Measurements from ENCODE around the gene RRAGC.

The RRAGC gene, protein sequence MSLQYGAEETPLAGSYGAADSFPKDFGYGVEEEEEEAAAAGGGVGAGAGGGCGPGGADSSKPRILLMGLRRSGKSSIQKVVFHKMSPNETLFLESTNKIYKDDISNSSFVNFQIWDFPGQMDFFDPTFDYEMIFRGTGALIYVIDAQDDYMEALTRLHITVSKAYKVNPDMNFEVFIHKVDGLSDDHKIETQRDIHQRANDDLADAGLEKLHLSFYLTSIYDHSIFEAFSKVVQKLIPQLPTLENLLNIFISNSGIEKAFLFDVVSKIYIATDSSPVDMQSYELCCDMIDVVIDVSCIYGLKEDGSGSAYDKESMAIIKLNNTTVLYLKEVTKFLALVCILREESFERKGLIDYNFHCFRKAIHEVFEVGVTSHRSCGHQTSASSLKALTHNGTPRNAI

DNA sequence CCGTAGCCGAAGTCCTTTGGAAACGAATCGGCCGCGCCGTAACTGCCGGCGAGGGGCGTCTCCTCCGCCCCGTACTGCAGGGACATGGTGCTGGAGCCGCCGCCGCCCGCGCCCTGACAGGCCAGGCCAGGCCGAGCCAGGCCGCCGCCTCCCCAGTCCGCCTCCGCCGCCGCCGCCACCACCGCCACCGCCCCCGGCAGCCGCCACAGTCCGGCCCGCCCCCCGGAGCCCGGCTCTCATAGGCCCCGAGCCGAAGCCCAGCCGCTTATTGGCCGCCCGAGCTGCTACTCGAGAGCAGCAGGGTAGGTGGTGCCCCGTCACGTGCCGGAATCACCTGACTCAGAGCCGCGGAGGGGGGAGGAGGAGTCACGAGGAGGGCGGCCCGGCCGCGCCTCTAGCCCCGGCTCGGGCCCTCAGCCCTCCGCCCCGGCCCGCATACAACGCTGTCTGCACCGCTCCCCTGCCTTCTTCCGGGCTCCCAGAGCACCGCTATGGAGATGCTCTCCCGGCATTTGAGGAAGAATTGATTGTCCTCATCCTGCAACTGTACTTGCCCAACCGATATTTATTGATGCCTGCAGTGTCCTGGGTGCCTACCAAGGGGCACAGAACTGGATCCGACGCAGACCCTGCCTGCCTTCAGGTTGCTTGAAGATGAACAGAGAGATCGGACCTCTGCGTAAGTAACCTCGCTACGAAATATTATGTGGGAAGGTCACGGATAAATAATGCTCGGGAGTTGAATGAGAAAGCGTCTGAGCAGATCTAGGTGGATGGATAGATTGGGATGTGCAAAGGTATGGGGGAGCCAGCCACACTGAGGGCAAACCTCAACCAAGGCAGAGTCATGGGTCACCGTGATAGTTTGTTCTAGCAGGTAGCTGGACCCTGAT, at the start of gene RRAGC:
RRAGC (minus strand) TSS at position 212 of the 893 bp plus-strand sequence; CDS start at position 86, 126 bp downstream.
- peak; percentile 98 for DNase-seq

GRCh38 chr1:38908821-38909220, 49.2 kb upstream of the RRAGC start:
- DNase-seq = no peak

DNA sequence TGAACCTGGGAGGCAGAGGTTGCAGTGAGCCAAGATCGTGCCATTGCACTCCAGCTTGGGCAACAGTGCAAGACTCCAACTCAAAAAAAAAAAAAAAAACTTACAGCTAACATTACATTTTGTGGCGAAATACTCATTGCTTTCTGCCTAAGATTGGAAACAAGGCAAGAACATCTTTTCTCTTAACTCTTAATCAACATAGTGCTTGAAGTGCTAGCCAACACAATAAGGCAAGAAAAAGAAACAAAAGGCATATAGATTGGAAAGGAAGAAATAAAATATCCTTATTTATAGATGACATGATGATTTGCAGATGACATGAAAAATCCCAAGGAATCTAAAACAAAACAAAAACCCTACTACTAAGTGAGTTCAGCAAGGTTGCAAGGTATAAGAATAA, 46.4 kb upstream of the RRAGC start:
- no peak for DNase-seq

GRCh38 chr1:38899560-38899959, 40.0 kb upstream of the RRAGC start:
- DNase-seq = no peak

DNA sequence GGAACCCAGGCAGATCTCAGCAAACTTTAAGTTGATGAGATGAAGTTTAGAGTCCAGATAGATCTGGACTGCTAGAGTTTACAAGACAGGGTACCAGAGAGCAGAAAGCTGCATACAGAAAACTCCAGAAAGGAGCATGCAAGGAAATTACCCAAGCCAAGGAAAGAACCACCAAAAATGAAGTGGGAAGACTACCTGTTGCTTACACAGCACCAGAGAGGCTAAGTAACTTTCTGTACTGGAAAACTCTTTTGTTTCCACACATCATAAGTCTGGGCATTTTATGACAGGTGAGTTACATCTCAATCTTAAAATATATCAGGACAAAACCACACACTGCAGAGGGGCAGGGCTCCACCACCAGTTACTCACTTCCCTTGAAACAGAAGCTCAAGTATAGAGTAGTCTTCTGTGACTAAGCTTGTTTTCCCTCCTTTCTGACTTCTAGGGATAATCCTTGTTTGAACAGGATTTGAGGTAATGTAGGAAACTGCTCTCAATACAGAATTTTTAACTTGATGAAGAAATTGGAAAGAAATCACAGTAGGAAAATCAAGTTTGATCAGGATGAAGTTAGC, 39.2 kb upstream of the RRAGC start:
- DNase-seq = no peak

- no peak for DNase-seq
Measured at GRCh38 chr1:38896169-38896568, 36.6 kb upstream of the RRAGC start.

DNA sequence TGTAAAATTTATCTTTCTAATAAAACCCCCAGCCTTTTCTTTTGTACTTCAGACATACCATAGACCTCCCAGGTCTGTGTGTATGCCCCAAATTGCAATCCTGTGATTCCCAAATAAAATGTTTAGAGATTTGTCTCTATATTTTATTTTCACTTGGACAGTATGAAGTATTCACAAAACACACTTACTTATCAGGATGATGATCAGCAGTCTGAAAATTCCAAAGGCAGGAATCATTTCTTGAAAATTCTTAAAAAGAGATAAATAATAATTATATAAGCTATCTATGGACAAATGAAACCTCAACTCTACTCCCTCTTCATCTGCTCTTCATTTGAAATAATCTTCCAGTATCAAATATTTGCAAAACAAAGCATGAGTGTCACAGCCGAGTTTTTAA, 33.4 kb upstream of the RRAGC start:
- DNase-seq = no peak

GRCh38 chr1:38891753-38892152, 32.2 kb upstream of the RRAGC start:
- DNase-seq = no peak

- DNase-seq = no peak
Measured at GRCh38 chr1:38889589-38889988, 30.0 kb upstream of the RRAGC start.

DNA sequence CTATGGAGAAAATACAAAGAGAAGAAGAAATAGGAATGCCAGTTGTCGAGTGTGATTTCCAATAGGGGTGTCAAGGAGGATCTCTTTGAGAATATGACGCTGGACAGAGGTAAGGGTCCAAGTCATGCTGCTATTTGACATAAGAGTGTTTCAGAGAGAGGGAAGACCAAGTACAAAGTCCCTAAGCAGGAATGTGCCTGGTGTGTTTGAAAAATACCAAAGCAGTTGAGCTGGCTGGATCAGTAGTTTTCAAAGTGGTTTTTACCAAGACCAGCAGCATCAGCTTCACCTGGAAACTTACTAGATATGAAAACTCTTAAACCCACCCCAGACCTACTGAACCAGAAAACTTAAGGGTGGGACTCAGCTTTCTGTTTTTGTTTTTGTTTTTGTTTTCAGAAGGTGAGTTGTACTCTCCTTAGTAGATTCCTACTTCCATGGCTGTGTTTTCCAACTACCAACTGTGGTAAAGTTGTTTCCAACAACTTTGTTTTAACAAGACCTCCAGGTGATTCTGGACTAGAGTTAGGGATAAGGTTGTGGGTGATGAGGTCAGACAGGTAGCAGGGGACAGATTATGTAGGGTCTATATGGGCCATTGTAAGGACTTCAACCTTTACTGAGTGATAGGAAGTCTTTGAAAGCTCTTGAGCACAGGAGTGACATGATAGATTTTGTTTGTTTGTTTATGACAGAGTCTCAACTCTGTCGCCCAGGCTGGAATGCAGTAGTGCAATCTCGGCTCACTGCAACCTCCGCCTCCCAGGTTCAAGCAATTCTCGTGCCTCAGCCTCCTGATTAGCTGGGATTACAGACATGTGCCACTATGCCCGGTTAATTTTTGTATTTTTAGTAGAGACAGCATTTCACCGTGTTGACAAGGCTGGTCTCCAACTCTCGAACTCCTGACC, 29.1 kb upstream of the RRAGC start:
- DNase-seq = no peak

DNA sequence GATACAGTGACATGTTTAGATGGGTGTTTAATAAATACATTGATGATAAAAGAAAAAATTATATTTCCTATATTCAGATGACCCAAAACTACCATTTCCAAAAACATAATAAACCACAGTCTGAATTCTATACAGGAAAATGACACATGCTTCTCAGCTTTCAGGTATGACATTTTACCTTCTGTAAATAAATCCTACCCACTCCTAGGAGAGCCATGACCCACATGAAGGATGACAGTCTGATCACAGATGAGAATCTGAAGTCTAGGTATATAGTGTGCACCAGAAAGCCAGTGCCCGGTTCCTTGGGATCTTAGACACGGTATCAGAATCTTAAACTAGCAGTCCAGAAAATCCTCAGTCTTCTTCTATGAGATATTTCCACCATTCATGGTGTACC, 25.5 kb upstream of the RRAGC start:
- DNase-seq = no peak

- DNase-seq = no peak
Measured at GRCh38 chr1:38881487-38881886, 21.9 kb upstream of the RRAGC start, which contains the start of gene GJA9. TSS of gene GJA9 (minus strand) at chr1:38881587. CDS start at chr1:38876098, 5,489 bp downstream.

- no peak for DNase-seq
Measured at GRCh38 chr1:38875811-38876210, 16.2 kb upstream of the RRAGC start.

GRCh38 chr1:38873027-38873969, 13.7 kb upstream of the RRAGC start, which contains the start of gene MYCBP:
TSS of gene MYCBP (minus strand) at chr1:38873348. CDS start at chr1:38873305, 43 bp downstream.
- peak; percentile 95 for DNase-seq

- peak; percentile 15 for DNase-seq
Measured at GRCh38 chr1:38872401-38873026, 12.9 kb upstream of the RRAGC start.

DNA sequence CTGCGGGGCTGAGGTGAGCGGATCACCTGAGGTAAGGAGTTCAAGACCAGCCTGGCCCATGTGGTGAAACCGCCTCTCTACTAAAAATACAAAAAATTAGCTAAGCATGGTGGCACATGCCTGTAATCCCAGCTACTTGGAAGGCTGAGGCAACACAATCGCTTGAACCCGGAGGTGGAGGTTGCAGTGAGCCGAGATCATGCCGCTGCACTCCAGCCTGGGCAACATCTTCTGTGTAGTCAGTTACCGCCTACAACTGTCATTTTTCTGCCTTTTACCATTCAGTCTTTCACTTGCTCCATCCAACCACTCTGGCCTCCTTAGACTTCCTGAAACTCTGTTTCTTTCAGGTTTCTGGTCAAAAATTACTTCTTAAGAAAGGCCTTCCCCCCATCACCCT, 11.4 kb upstream of the RRAGC start:
- DNase-seq = no peak

DNA sequence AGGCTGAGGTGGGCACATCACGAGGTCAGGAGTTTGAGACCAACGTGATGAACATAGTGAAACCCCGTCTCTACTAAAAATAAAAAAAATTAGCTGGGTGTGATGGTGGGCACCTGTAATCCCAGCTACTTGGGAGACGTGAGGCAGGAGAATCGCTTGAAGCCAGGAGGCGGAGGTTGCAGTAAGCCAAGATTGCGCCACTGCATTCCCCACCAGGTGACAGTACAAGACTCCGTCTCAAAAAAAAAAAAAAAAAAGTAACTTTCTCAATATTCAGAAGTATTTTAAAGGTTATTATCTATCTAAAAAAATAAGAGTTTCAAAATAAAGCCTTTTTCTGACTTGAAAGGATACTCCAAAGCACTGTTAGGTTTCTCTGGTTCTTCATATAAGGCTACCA, 7.6 kb upstream of the RRAGC start:
- DNase-seq = no peak

- DNase-seq = no peak
Measured at GRCh38 chr1:38865112-38865715, 5.6 kb upstream of the RRAGC start.

- no peak for DNase-seq
Measured at GRCh38 chr1:38860454-38860795, 853 bp upstream of the RRAGC start.
